ENCODE measurements around the gene GBE1.

Gene GBE1

DNA sequence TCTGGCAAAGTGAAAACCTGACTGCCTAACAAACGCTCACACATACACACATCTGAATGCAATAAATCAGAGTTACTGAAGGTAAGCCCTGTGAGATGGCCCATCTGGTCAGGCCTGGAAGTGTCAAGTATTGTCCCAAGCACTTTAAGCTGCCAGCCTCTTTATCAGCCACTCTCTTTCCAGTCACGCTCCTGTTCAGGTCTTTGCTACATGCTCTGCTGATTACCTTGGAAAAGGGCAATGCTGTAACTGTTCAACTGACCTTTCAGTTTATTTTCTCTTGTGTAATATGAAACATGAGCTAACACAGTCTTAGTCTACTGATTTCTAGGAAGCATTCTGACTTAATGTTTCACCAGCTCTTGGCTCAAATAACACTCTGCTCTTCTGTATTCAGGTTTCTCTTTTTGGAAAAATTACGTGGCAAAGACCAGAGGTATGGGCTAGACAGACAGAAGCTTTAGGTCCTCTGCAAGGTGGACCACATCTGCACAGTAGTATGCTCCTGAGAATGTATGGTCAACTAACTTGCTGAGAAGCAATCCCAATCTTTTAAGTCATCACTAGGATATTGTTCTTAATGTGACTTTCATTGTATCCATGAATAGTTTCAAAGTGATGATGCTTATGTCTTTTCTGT lies 44.5 kb downstream of the GBE1 start:
- intact Hi-C loops (cut with DNase I), result no loop called here

DNA sequence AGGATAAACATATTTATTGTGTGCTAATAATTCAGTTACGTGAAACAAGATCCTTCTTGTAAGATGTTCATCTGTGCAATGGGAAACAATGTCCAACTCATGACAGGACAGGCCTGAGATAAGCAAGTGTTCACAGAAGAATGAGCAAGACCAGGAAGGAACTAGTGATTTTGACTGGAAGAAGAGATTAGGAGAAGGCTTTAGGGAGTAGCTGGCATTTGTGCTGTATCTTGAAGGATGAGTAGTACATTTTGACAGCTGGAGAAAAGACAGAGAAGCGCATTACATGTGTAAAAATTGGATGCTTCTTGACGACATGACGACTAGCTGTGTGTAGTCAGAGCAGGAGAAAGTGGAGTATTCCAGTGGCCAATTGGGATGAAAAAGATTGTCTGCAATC lies 48.4 kb downstream of the GBE1 start:
- DNase-seq, result no peak
- intact Hi-C loops (cut with DNase I), result no loop called here

More for the DNA sequence above, 44.5 kb downstream of the GBE1 start:
- no peak for DNase-seq

DNA sequence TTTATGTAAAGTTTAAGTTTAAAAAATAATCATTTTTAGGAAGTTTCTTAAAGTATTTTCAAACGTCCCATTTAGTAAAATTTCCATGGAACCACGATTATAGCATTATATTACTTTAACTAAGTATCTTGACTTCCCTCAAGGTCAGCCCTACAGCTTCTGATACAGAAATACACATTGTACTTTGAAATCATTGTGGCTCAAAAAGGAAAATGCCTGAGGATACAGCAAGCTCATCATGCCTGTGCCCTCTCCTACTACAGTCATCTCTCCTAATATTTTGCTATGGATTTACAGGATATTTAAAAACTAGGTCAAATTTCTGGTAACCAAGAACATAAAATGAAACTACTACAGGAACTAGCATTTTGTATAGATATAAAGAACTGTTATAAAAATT lies 51.8 kb downstream of the GBE1 start:
- intact Hi-C loops (cut with DNase I), result no loop called here
- no peak for DNase-seq

DNA sequence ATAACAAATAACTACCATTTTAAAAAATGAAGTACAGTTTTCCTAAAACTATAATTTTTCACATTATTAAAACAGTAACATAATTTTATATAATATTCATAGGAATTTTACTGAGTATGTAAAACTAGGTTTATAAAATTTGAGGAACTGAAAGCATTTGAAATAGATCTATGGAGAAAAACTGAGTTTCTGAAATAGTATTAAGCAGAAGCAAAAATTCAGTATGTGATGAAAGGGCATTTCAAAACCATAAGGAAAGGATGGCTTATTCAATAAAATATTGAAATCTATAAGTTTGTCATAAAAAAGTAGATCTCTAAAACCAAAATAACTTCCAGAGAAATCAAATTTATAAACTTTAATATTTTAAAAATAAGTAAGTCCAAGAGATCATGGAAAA lies 53.4 kb downstream of the GBE1 start:
- intact Hi-C loops (cut with DNase I), result no loop called here
- DNase-seq, result no peak

DNA sequence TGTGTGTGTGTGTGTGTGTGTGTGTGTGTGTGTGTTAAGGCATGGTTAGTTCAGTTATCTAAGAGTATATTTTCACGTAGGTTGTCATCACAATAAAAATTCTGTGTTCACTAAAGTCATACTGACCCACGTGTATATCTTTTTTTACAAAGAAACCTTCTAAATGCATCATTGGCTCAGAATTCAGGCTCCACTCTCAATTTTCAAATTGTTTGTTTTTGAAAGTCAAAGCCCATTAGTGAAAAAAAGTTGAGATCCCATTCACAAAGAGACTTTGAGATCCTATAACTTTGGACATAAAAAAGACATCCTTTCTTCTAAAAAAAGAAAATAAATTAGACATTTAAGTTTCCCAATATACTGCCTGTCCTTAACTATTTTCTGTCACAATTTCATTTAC lies 59.3 kb downstream of the GBE1 start:
- intact Hi-C loops (cut with DNase I), result no loop called here
- no peak for DNase-seq

DNA sequence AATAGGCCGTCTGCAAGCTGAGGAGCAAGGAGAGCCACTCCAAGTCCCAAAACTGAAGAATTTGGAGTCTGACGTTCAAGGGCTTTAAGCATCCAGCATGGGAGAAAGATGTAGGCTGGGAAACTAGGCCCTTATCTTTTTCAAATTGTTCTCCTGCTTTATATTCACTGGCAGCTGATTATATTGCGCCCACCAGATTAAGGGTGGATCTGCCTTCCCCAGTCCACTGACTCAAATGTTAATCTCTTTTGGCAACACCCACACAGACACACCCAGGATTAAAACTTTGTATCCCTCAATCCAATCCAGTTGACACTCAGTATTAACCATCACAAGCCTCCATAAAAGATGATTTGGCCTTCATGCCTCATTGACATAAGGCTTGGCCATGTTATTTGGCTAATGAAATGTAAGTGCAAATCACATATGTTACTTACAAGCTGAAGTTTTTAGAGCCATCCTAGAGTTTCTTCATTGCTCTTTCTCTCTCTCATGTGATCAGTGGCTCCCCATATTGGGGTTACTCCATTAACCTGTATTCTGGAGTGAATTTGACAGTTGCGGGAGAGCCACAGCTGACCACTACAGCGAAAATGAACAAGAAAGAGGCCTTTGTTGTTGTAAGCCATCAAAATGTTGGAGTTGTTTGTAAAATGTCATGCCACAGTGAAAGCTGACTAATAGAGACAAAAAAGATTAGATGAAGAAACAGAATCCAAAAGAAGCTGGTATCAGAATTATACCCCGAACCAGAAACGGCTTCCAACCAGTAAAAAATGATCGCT lies 61.7 kb downstream of the GBE1 start:
- intact Hi-C loops (cut with DNase I), result no loop called here
- peak in 2 of 42 donors; percentile 4 to 40 for DNase-seq

DNA sequence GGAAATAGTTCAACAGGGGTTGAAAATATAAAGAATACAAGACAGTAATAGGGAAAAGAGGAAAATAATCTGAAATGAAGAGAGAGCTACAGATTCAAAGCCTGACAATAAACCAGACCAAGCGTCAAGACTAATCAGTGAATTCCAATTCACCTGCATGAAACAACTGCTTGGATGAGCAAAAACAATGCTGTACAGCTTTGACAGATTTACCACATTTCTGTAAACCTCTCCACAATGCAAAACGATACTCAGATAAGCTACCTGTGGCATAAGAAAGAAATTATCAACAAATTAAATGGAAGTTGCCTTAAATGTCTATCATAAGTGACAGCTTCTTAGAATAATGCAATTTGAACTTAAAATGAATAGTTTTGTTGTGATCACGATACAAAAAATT lies 65.4 kb downstream of the GBE1 start:
- intact Hi-C loops (cut with DNase I), result no loop called here
- DNase-seq, result no peak

DNA sequence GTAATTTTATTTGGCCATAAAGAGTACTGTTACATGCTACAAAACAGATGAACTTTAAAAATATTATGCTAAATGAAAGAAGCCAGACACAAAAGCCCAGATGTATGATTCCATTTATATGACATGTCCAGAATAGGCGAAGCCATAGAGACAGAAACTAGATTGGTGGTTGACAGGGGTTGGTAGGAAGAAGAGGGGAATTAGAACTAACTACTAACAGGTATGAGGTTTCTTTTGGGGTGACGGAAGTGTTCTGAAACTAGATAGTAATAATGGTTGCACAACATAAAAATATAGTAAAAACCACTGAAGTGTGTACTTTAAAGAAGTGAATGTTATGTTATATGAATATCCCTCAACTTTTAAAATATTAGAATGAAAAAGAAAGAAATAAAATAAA lies 66.1 kb downstream of the GBE1 start:
- no peak for DNase-seq
- intact Hi-C loops (cut with DNase I), result no loop called here

DNA sequence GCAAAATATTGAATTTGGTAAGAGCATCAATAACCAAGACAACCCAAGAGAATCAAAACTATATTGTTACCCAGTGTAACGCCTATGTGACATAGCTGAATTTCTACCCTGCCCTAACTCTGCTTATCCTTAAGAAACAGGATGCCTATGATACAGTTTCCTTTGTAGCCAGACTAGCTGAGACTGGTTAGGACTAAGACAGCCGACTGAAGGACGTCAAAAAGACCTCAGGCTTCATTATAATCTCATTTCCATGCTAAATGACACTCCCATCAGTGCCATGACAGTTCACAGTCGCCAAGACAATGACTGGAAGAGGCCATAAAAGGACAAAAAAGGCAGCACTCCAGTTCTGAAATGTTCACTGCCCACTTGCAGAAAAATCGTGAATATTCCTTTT lies 66.8 kb downstream of the GBE1 start:
- intact Hi-C loops (cut with DNase I), result no loop called here
- DNase-seq, result no peak

DNA sequence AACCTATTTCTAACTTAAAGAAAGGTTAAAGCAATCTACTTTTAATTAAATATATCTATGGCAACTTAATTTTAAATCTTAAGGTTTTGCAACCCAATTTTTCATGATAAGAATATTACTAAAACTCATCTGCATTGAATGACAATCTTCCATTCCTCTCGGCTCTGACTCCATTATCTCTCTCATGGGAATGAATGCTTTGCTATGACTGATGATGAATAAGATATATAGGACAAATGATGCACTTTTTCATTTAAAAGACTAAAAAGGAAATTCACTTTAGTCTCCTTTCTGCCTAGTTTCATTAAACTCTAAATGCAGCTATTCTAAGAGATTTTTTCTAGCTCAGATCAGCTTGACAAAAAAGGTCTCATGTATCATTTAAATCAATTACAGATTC lies 68.7 kb downstream of the GBE1 start:
- no peak for DNase-seq
- intact Hi-C loops (cut with DNase I), result no loop called here

DNA sequence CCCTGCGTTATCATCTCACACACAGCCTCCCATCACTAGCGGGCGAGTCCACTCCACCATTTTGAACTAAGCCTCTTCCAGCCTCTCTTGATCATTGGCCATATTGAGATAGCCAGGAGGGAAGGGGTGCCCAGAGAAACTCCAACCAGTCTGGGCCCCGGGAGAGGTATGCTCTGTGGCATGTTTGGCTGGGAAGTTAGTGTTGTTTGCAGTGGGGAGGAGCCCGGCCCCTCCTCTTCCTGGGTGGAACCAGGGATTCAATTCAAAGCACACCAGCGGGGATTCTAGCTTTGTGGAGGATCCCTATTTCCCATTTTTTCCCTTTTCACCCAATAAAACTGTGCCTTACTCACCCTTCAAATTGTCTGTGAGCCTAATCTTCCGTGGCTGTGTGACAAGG lies 71.8 kb downstream of the GBE1 start:
- intact Hi-C loops (cut with DNase I), result no loop called here
- no peak for DNase-seq

DNA sequence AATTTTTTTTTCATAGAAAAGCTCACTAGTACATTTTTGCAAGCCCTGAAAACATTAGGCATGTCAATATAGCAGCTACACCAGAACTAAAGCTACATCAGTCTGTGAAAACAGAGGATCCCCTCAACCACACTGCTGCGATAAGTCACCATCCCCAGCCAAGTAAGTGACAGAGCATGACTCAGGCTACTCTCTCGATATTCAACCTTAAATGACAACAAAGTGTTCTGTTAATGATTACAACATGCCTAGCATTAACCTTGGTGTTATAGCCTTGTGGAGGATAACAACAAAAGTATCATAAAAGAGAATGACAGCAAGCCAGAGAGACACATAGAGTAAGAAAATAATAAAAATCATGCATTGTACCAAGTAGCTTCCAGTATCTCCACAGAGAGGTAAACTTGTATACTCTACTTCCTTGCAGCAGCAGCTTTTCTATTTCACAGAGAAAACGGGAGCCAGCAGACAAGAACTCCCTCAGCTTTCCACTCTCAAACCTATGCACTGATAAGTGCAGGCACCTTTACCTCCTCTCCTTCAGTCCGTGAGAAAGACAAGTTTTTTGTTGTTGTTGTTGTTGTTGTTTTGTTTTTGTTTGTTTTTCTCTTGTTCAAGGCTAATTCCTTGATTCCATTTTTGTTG lies 76.6 kb downstream of the GBE1 start:
- no peak for DNase-seq
- intact Hi-C loops (cut with DNase I), result no loop called here

DNA sequence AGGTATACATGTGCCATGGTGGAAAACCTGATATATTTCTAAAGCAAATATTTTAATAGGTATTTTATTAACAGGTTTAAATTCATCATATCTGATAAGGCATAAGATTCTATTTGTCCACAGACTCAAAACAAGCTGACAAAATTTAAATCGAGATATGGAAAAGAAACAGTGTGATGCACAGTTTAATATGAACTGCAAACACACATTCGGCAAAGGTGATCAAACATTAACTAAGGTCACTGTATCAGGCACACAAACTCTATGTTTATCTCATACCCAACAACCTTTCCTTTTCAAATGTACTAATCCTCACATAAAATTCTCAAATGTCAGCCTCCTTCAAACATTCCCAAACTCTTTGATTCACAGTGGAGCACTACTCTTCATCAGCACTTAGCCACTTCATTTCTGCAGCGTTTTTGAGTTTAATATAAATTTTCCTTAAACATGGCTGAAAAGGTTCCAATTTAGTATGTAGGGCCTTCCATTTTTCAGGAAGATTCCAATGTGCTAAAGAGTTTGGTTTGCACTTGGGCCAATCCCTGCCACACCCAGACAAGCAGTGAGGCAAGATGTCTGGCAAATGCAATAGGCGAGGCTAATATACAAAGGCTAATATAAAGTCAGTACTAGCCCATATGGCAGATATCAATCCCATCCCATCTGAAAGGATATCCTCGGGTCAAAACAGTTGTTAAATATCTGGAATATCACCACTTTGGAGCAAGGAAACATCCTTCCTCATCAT lies 84.6 kb downstream of the GBE1 start:
- intact Hi-C loops (cut with DNase I), result no loop called here
- DNase-seq, result no peak

DNA sequence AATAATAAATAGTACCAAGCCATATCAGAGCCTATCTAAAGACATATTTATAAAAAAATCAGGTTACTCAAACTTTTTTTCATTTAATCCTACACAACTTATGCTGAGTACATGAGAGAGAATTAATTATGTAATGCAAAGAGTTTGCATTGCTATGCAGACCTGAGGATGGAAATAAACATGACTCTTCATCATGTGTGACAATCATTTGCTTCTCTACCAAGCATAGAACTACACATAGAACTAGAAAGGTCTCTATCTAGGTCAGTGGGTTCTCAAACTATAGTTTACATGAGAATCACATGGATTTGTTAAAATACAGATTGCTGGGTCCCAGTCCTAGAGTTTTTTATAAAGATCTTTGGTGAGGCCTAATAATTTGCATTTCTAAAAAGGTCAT lies 86.8 kb downstream of the GBE1 start:
- intact Hi-C loops (cut with DNase I), result no loop called here
- no peak for DNase-seq

DNA sequence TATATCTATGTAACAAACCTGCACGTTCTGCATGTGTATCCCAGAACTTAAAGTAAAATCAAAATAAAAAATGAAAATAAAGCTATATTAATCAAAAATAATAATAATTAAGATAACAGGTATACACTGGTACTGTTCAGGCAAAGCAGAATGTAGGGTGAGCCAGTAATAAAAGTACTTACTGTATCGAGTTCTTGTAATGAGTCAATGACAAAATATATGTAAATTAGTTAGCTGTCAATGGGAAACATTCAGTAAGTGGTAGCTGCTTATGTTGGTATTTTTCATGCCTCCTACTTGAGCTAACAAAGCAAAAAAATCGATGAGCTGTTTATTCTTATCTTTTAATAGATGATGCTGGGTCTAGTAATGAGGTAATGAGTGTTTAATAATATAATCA lies 93.2 kb downstream of the GBE1 start:
- no peak for DNase-seq
- intact Hi-C loops (cut with DNase I), result no loop called here

DNA sequence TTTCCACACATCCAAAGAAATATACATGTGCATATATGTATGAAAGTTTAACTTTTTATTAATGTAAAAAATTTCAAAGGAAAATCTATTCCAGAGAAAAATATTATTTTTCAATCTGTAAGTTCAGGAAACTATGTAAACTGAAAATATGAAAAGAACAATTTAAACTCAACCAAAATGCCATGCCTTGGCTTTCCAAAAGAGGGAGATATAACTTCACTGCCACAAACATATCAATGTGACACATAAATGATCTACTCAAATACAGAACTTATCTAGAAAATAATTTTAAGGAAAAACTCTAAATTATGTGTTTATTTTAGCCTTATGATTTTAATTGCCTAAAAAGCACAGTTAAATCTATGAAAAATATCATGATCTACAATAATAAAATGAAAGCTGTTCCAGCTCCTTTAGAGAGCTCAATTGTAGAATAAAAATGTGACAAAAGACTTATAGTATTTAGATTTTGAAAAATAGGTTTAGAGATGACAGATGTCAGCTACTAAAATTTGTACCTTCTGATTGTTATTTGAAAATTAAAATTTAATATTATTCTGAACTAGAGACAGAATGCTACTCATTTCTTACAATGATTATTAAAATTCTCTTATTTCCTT lies 94.8 kb downstream of the GBE1 start:
- intact Hi-C loops (cut with DNase I), result no loop called here
- DNase-seq, result peak in 2 of 42 donors; percentile 9 to 23

DNA sequence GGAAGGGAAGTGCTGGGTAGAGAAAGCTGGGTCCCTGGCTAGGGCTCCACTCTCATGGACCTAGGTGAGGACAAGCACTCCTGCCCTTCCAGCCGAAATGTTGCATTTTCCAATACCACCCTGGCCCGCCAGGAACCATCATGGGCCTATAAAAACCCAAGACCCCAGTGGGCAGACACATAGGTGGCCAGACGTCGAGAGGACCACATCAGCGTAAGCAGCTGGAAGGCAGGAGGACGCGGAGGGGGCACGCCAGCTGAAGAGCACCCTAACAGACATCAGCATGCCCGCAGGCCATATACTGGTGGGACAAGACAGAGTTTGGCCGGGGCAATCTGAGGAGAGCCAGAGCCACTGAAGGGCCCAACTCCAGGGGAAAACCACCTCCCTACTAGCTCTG lies 98.3 kb downstream of the GBE1 start:
- intact Hi-C loops (cut with DNase I), result no loop called here
- DNase-seq, result no peak

DNA sequence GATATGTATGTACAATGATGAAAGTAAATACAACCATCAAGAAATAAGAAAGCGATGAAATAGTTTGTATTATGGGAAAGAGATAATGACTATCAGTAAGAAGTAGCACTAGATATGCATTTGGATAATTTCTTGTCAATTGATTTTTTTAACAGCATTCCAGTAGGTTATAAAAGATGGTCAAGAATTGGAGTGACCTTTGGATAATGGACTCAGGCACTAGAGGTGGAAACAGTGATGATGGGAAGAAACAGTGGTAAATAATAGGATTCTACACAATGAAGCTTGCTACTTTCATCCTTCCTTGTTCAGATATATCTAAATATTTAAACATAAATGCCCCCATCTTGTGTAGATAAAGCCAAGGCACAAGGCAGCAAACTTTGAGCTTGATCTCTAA lies 101.4 kb downstream of the GBE1 start:
- DNase-seq, result no peak
- intact Hi-C loops (cut with DNase I), result no loop called here

DNA sequence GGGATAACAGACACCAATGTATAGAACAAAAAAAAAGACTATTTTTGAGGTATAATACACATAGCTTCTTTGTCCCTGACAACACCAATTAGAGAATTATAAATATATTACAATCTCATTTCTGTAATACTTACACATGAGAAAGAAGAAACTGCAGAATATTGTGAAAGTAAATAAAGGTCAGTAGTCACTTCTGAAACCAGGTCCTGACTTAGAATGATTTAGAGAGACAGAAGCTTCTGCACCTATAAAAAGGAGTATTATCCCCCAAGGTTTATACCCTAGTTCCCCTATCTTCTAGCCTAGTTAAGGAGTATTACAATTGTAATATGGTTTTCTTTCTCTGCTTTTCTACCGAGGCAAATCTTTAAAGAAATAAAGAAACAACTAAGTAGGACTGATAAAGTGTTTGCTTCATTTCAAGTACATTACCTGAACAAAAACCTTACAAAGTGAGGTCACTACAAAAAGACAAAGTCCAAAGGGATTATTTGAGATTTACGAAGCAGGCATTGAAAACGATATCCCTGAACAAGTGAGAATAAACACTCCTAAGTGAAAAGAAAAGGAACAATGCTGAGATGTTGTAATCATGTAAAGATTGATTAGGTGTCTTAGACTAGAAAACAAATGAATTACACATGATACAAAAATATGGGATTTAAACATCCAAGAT lies 103.0 kb downstream of the GBE1 start:
- DNase-seq, result no peak

More for the DNA sequence above, 103.0 kb downstream of the GBE1 start:
- intact Hi-C loops (cut with DNase I), result no loop called here
